Prostate gland (tissue), 2 donors: ENCODE data around the gene KLHDC4.

Experiments
- CTCF ChIP-seq, 4 experiments: fragments of 200-600 bp in 2 of 4; fragments of 450-650 bp in 2 of 4; sonication (generic) in 2 of 4; IDR thresholded peaks; 1 replicate in 3 of 4; 2 replicates in 1 of 4; pipeline ENCODE4 v1.5.1; 2016 to 2019; ENCODE audit warnings: antibody characterized with exemption in 4 of 4, mild to moderate bottlenecking in 2 of 4, moderate library complexity in 2 of 4
- POLR2AphosphoS5 ChIP-seq: sonication (generic); formaldehyde crosslinking; IDR thresholded peaks from one replicate; pipeline ENCODE4 v1.6.1; 2017; ENCODE audit warnings: antibody characterized with exemption

- TF ChIP-seq POLR2AphosphoS5 (no peak), CTCF (IDR thresholded peaks at IDR 0.05) (no peak)
These were observed 34.2 kb downstream of the KLHDC4 start for GRCh38 chr16:87731607-87732006.
